HepG2 (cell line): ENCODE data around the gene GON7. TPM values are rescaled to one million over a fixed set of nuclear protein-coding genes. Genes with fewer than 3 reads are reported as not detected.
A peak's percentile ranks its signal among the peaks of the same experiment; 100 is the strongest.

Experiments used
- ATAC-seq: fragments of 200-7000 bp; cut with Tn5 transposase; 3 replicates; pipeline ENCODE4 v1.9.1; 2020; ENCODE audit warnings: mild to moderate bottlenecking, moderate library complexity
- Bru-seq: library from RNA; stranded (reverse); fragments of 400-500 nt; gene quantifications from one replicate; lab custom pipeline; 2021; lab: Mats Ljungman, UMichigan
- BruChase-seq, 2 experiments: library from RNA; stranded (reverse); fragments of 400-500 nt; gene quantifications; one replicate each; lab custom pipeline; 2021; lab: Mats Ljungman, UMichigan
- BruUV-seq: library from RNA; stranded (reverse); fragments of 400-500 nt; replicated peaks from 2 replicates; lab custom pipeline; 2021; lab: Mats Ljungman, UMichigan
- CTCF ChIA-PET: fragments of 300-600 bp; formaldehyde crosslinking; extraction: SDS; loops from one replicate; lab custom pipeline; 2021; ENCODE audit warnings: low total read pairs, inconsistent platforms, low intra/inter-chr PET ratio; lab: Yijun Ruan, JAX
- POLR2A ChIA-PET: fragments of 350-600 bp; sonication (Branson Sonifier 250); formaldehyde crosslinking; loops from one replicate; lab custom pipeline; 2020; ENCODE audit warnings: antibody characterized with exemption, inconsistent platforms; lab: Yijun Ruan, JAX
- DNase-seq: peaks from one replicate; pipeline ENCODE4 v3.0.0-alpha.2; 2015; ENCODE audit warnings: low spot score
- FAIRE-seq: peaks from 3 replicates; lab custom pipeline; 2011; peaks lifted over from hg19 to GRCh38; lab: Jason Lieb, UNC
- H2AFZ ChIP-seq: one replicate; pipeline ENCODE4 v1.6.1; 2011; ENCODE audit warnings: low read length, inconsistent platforms
- H3K27ac ChIP-seq: fragments of 300-600 bp; 3 replicates; pipeline ENCODE4 v1.8.0; 2011; ENCODE audit warnings: mixed run types, mild to moderate bottlenecking, mixed read lengths, low read length, inconsistent platforms; ENCODE audit not compliant: insufficient read depth; ENCODE audit errors: extremely low read length
- H3K27me3 ChIP-seq, 2 experiments: fragments of 200-600 bp in 1 of 2; 2 replicates in 1 of 2; 3 replicates in 1 of 2; pipeline versions ENCODE4 v1.6.0 to v1.8.0; 2011; ENCODE audit warnings: low read length in 2 of 2, mild to moderate bottlenecking in 2 of 2, moderate library complexity in 2 of 2, inconsistent platforms in 1 of 2; ENCODE audit not compliant: insufficient read depth in 2 of 2, control insufficient read depth in 1 of 2
- H3K36me3 ChIP-seq, 2 experiments: fragments of 200-600 bp in 1 of 2; replicated peaks in 1 of 2; 2 replicates in 1 of 2; 3 replicates in 1 of 2; pipeline versions ENCODE4 v1.5.1 to v1.8.0; 2011; ENCODE audit warnings: low read length in 2 of 2, inconsistent platforms in 1 of 2; ENCODE audit not compliant: insufficient read depth in 2 of 2, control insufficient read depth in 1 of 2
- H3K4me1 ChIP-seq: 2 replicates; pipeline ENCODE4 v1.5.1; 2012; ENCODE audit warnings: low read length, inconsistent platforms; ENCODE audit not compliant: insufficient read depth
- H3K4me2 ChIP-seq: 2 replicates; pipeline ENCODE4 v1.6.0; 2011; ENCODE audit warnings: low read depth, low read length, inconsistent platforms
- H3K4me3 ChIP-seq, 3 experiments: fragments of 200-600 bp in 1 of 3; sonication (generic), shearing (Covaris generic) in 1 of 3; replicated peaks in 1 of 3; 2 replicates each; pipeline ENCODE4 v1.5.1; 2011 to 2016; ENCODE audit warnings: low read length in 3 of 3, inconsistent platforms in 2 of 3, low read depth in 2 of 3, mild to moderate bottlenecking in 2 of 3, control low read depth in 1 of 3, mixed read lengths in 1 of 3; ENCODE audit not compliant: insufficient read depth in 1 of 3
- H3K79me2 ChIP-seq: one replicate; pipeline ENCODE4 v1.6.1; 2011; ENCODE audit warnings: low read length, inconsistent platforms; ENCODE audit not compliant: insufficient read depth
- H3K9ac ChIP-seq: 2 replicates; pipeline ENCODE4 v1.6.0; 2011; ENCODE audit warnings: mild to moderate bottlenecking, low read depth, low read length, inconsistent platforms; ENCODE audit not compliant: insufficient read depth
- H3K9me3 ChIP-seq: 2 replicates; pipeline ENCODE4 v1.5.1; 2012; ENCODE audit warnings: mild to moderate bottlenecking, low read length
- H4K20me1 ChIP-seq: 2 replicates; pipeline ENCODE4 v1.6.0; 2011; ENCODE audit warnings: inconsistent platforms, mild to moderate bottlenecking, low read length, moderate library complexity; ENCODE audit not compliant: insufficient read depth
- ATRX ChIP-seq: sonication (generic); formaldehyde crosslinking; IDR thresholded peaks from 2 replicates; pipeline ENCODE4 v1.4.0; 2020; ENCODE audit warnings: missing genetic modification reagents, borderline replicate concordance
- ELF1 ChIP-seq: sonication (generic); formaldehyde crosslinking; IDR thresholded peaks from 2 replicates; pipeline ENCODE4 v1.4.0; 2020; ENCODE audit warnings: missing genetic modification reagents
- FOXM1 ChIP-seq: sonication (generic); formaldehyde crosslinking; IDR thresholded peaks from 2 replicates; pipeline ENCODE4 v1.5.0; 2020; ENCODE audit warnings: missing genetic modification reagents
- HMG20A ChIP-seq: IDR thresholded peaks from 2 replicates; pipeline ENCODE4 v1.6.1; 2016; ENCODE audit warnings: borderline replicate concordance
- HMGA1 ChIP-seq: sonication (generic); formaldehyde crosslinking; conservative IDR thresholded peaks from 2 replicates; pipeline ENCODE4 v1.4.0; 2020; ENCODE audit warnings: missing genetic modification reagents
- HOXA5 ChIP-seq: sonication (generic); formaldehyde crosslinking; IDR thresholded peaks from 2 replicates; pipeline ENCODE4 v1.4.0; 2020; ENCODE audit warnings: missing genetic modification reagents
- KDM5B ChIP-seq: sonication (generic); formaldehyde crosslinking; IDR thresholded peaks from 2 replicates; pipeline ENCODE4 v1.4.0; 2020; ENCODE audit warnings: missing genetic modification reagents, mild to moderate bottlenecking, borderline replicate concordance
- MEIS2 ChIP-seq: sonication (generic); formaldehyde crosslinking; IDR thresholded peaks from 2 replicates; pipeline ENCODE4 v1.9.0; 2021; ENCODE audit warnings: mild to moderate bottlenecking, missing genetic modification reagents
- PCBP2 ChIP-seq: fragments of 200-400 bp; formaldehyde crosslinking; optimal IDR thresholded peaks from 2 replicates; pipeline ENCODE3; 2018; ENCODE audit warnings: low read length, low read depth; ENCODE audit not compliant: poor library complexity, severe bottlenecking
- TCF7 ChIP-seq: sonication (generic); IDR thresholded peaks from 2 replicates; pipeline ENCODE4 v1.6.1; 2016; ENCODE audit warnings: antibody characterized with exemption, low read depth
- YEATS2 ChIP-seq: sonication (generic); formaldehyde crosslinking; IDR thresholded peaks from 2 replicates; pipeline ENCODE4 v1.4.0; 2020; ENCODE audit warnings: missing genetic modification reagents, borderline replicate concordance
- ZFAT ChIP-seq: sonication (generic); formaldehyde crosslinking; conservative IDR thresholded peaks from 2 replicates; pipeline ENCODE4 v1.8.1; 2023; ENCODE audit warnings: missing genetic modification reagents, inconsistent platforms
- ZNF333 ChIP-seq: sonication (generic); formaldehyde crosslinking; IDR thresholded peaks from 2 replicates; pipeline ENCODE4 v1.4.0; 2020; ENCODE audit warnings: mild to moderate bottlenecking, missing genetic modification reagents, borderline replicate concordance
- ZNF430 ChIP-seq: sonication (generic); formaldehyde crosslinking; IDR thresholded peaks from 2 replicates; pipeline ENCODE4 v1.9.0; 2021; ENCODE audit warnings: mild to moderate bottlenecking, missing genetic modification reagents
- ZNF556 ChIP-seq: sonication (generic); formaldehyde crosslinking; IDR thresholded peaks from 2 replicates; pipeline ENCODE4 v1.4.0; 2020; ENCODE audit warnings: mild to moderate bottlenecking, missing genetic modification reagents, borderline replicate concordance
- ZNF615 ChIP-seq: sonication (generic); formaldehyde crosslinking; IDR thresholded peaks from 2 replicates; pipeline ENCODE4 v1.5.0; 2020; ENCODE audit warnings: mild to moderate bottlenecking, missing genetic modification reagents, borderline replicate concordance
- ZNF737 ChIP-seq: sonication (generic); formaldehyde crosslinking; IDR thresholded peaks from 2 replicates; pipeline ENCODE4 v1.5.0; 2020; ENCODE audit warnings: missing genetic modification reagents, mild to moderate bottlenecking, borderline replicate concordance
- ZNF781 ChIP-seq: sonication (generic); formaldehyde crosslinking; IDR thresholded peaks from 2 replicates; pipeline ENCODE4 v1.5.1; 2020; ENCODE audit warnings: borderline replicate concordance, mild to moderate bottlenecking, missing genetic modification reagents; ENCODE audit errors: not compliant biosample characterization
- ZNF816 ChIP-seq: sonication (generic); formaldehyde crosslinking; IDR thresholded peaks from 2 replicates; pipeline ENCODE4 v1.8.0; 2022; ENCODE audit warnings: missing genetic modification reagents, mild to moderate bottlenecking, borderline replicate concordance
- WGBS: methylation state at CpG from one replicate; pipeline ENCODE4 v1.1.6; 2017; ENCODE audit warnings: low lambda C conversion rate; 5-methylcytosine and 5-hydroxymethylcytosine counted together
- in situ Hi-C: cut with HindIII; loops from 2 replicates; pipeline ENCODE4 v1.10.0; 2017; ENCODE audit warnings: low pct_unique_long_range_greater_than_20kb; ENCODE audit not compliant: extremely low pct_ligation_motif_present
- intact Hi-C: fragments of 100-400 bp; cut with micrococcal nuclease; formaldehyde crosslinking; loops from one replicate; pipeline ENCODE4 v1.10.0; 2022; ENCODE audit not compliant: unreplicated experiment
- long read RNA-seq, 2 experiments: library from RNA in 1 of 2; library from polyadenylated mRNA in 1 of 2; stranded (forward) in 1 of 2; unstranded in 1 of 2; transcript quantifications; one replicate each; pipeline ENCODE4 v2.0.0, GENCODE V29; 2019 to 2022
- polyA minus RNA-seq, 3 experiments: library from RNA; depleted of rRNA, polyadenylated mRNA; stranded (reverse); fragments of >200 nt; gene quantifications; 2 replicates each; pipeline ENCODE4 v1.2.3, GENCODE V29; 2011; ENCODE audit warnings: low replicate concordance in 1 of 3
- polyA plus RNA-seq, 8 experiments: library from polyadenylated mRNA; depleted of rRNA in 3 of 8; stranded (reverse) in 7 of 8; unstranded in 1 of 8; fragments of >200 nt; fragmentation: Illumina TruSeq in 4 of 8; extraction: Trizol in 4 of 8; gene quantifications; 2 replicates each; pipeline versions ENCODE4 v1.2.1 to v1.2.3, GENCODE V29; 2011 to 2016; ENCODE audit warnings: low read depth in 4 of 8, missing spikeins in 1 of 8, mixed read lengths in 1 of 8; ENCODE audit not compliant: insufficient read depth in 1 of 8
- total RNA-seq, 5 experiments: library from RNA; depleted of rRNA; stranded (reverse); fragments of >200 nt; fragmentation: Illumina TruSeq; extraction: Trizol; gene quantifications; 2 replicates each; pipeline ENCODE4 v1.2.3, GENCODE V29; 2016; ENCODE audit warnings: low read depth in 1 of 5

GON7 gene
- total RNA-seq (2016; rRNA removed; fragmentation: Illumina TruSeq; extraction: Trizol) (28.0 and 45.9 TPM in 2 replicates), polyA plus RNA-seq (2011; rRNA removed) (8.9 and 11.9 TPM in 2 replicates), polyA minus RNA-seq (2011; rRNA and poly(A)+ RNA removed; ENCODE audit: low replicate concordance) (2.3 and 3.7 TPM in 2 replicates), Bru-seq, nascent RNA (percentile 52 among the genes with signal in this experiment), BruChase-seq, experiment 1, labeled RNA remaining after a 6-hour chase (percentile 68 among the genes with signal in this experiment), BruChase-seq, experiment 2, labeled RNA remaining after a 2-hour chase (percentile 56 among the genes with signal in this experiment)
- 10.0 and 10.6 TPM in 2 replicates for total RNA-seq (2016; cell fraction: cytosol; rRNA removed; fragmentation: Illumina TruSeq; extraction: Trizol; ENCODE audit: low read depth)
- 31.3 and 51.3 TPM in 2 replicates for total RNA-seq (2016; cell fraction: insoluble cytoplasmic fraction; rRNA removed; fragmentation: Illumina TruSeq; extraction: Trizol)
- 19.3 and 22.3 TPM in 2 replicates for total RNA-seq (2016; cell fraction: membrane; rRNA removed; fragmentation: Illumina TruSeq; extraction: Trizol)
- 10.7 and 11.5 TPM in 2 replicates for total RNA-seq (2016; cell fraction: nucleus; rRNA removed; fragmentation: Illumina TruSeq; extraction: Trizol)
- 6.4 and 8.8 TPM in 2 replicates for polyA plus RNA-seq (2011; cell fraction: cytosol; rRNA removed)
- 1.5 and 2.1 TPM in 2 replicates for polyA plus RNA-seq (2011; cell fraction: nucleus; rRNA removed)
- 12.2 and 13.2 TPM in 2 replicates for polyA plus RNA-seq (2012)
- 10.7 and 11.1 TPM in 2 replicates for polyA plus RNA-seq (2016; cell fraction: cytosol; fragmentation: Illumina TruSeq; extraction: Trizol; ENCODE audit: low read depth)
- polyA plus RNA-seq (2016; cell fraction: insoluble cytoplasmic fraction; fragmentation: Illumina TruSeq; extraction: Trizol; ENCODE audit: low read depth): 47.3 and 54.8 TPM in 2 replicates
- 19.2 and 21.7 TPM in 2 replicates for polyA plus RNA-seq (2016; cell fraction: membrane; fragmentation: Illumina TruSeq; extraction: Trizol; ENCODE audit: low read depth)
- 15.8 and 18.4 TPM in 2 replicates for polyA plus RNA-seq (2016; cell fraction: nucleus; fragmentation: Illumina TruSeq; extraction: Trizol; ENCODE audit: insufficient read depth, low read depth)
- polyA minus RNA-seq (2011; cell fraction: cytosol; rRNA and poly(A)+ RNA removed): 2.7 and 4.6 TPM in 2 replicates
- polyA minus RNA-seq (2011; cell fraction: nucleus; rRNA and poly(A)+ RNA removed): 2.3 and 2.4 TPM in 2 replicates
- long read RNA-seq, experiment 1, transcript GON7-201 (2 exons, 1,154 nt): major isoform, 26 of 30 reads
- long read RNA-seq, experiment 1, partial matches to known transcripts: 0 of 30 reads
- long read RNA-seq, experiment 1, other reads (novel, unspliced or antisense): 3 of 30 reads
- long read RNA-seq, experiment 2, transcript GON7-201 (2 exons, 1,154 nt): major isoform, 17 of 28 reads
- long read RNA-seq, experiment 2, partial matches to known transcripts: 0 of 28 reads
- long read RNA-seq, experiment 2, other reads (novel, unspliced or antisense): 11 of 28 reads

- POLR2A ChIA-PET: interaction anchor here (0.7 to 2.7 kb wide), 7 partner anchors 12 to 244 kb away, joined by 3 to 26 read pairs (median 3); partner anchors contain the start of genes LYSET and MOAP1
- peak; percentile 81 for FAIRE-seq
- in situ Hi-C loops: no loop called here
- TF ChIP-seq YEATS2 (CRISPR knock-in tag): peak; percentile 85
- peak; percentile 71; the same call in 1 of the 2 replicates for TF ChIP-seq MEIS2
- 0 out of 2 replicates have a peak, but pooled peaks have one; percentile 35 for TF ChIP-seq ZNF333
- TF ChIP-seq HOXA5 (CRISPR knock-in tag): 0 out of 2 replicates have a peak, but pooled peaks have one; percentile 16
- peak; percentile 94 for TF ChIP-seq ELF1
- TF ChIP-seq ZNF430 (CRISPR knock-in tag): peak; percentile 18; the same call in 1 of the 2 replicates
- peak; percentile 87; the same call in 1 of the 2 replicates for TF ChIP-seq ZNF556 (CRISPR knock-in tag)
- no peak for TF ChIP-seq ATRX (CRISPR knock-in tag)
- no peak for TF ChIP-seq FOXM1 (CRISPR knock-in tag)
- no peak for TF ChIP-seq ZNF615 (CRISPR knock-in tag)
- peak; percentile 79; the same call in 1 of the 2 replicates for TF ChIP-seq ZNF816 (CRISPR knock-in tag)
- no peak for TF ChIP-seq ZNF781 (CRISPR knock-in tag)
- TF ChIP-seq HMG20A (CRISPR knock-in tag): no peak
- TF ChIP-seq TCF7: no peak
- no peak for TF ChIP-seq HMGA1 (CRISPR knock-in tag)
- TF ChIP-seq ZNF737 (CRISPR knock-in tag): no peak
- TF ChIP-seq ZFAT (CRISPR knock-in tag): no peak
- peak; percentile 93 for TF ChIP-seq KDM5B (CRISPR knock-in tag)
- TF ChIP-seq PCBP2: no peak
Measured at GRCh38 chr14:93206793-93207467, at the start of gene GON7, which contains the start of gene UBR7. Gene GON7, minus strand, starts transcription at chr14:93207065. Its CDS starts 28 bp downstream, at chr14:93207037. Gene UBR7, plus strand, starts transcription at chr14:93207256. Its CDS starts 36 bp downstream, at chr14:93207292.

More at GRCh38 chr14:93206793-93207467, at the start of gene GON7, which contains the start of gene UBR7:
- WGBS: under 1% methylated on average over 27 of the region's 65 CpGs
- Histone ChIP-seq H3K27ac (peak within 1 kb of the TSS; percentile 87), H3K36me3 (peaks cover under 1 to 1% of the 10 kb centered on the region in 2 experiments; a peak in 2 of 5 replicates), H3K4me3 (peak within 1 kb of the TSS; percentile 77 to 98 (median 92)), H3K27me3 (no peaks in the 10 kb centered on the region; a peak in 1 of 5 replicates), H3K9ac (peak within 1 kb of the TSS; percentile 85), H4K20me1 (no peaks in the 10 kb centered on the region), H3K4me2 (peak within 1 kb of the TSS; percentile 88), H3K9me3 (no peaks in the 10 kb centered on the region), H2AFZ (peak within 1 kb of the TSS; percentile 81), H3K4me1 (peaks cover 29% of the 10 kb centered on the region), H3K79me2 (peaks cover 20% of the 10 kb centered on the region)
- no TSS peak for BruUV-seq
- intact Hi-C loops: loop anchor here (2.0 to 5.0 kb wide), 3 partner anchors 22 to 125 kb away; partner anchors contain the start of genes BTBD7, LYSET and MOAP1
- DNase-seq (peak; percentile 96), ATAC-seq (peak; percentile 96)
- CTCF ChIA-PET: interaction anchor here (1.1 to 1.8 kb wide), 2 partner anchors 94 to 336 kb away, joined by 3 to 6 read pairs; no protein-coding TSS in a partner anchor
